K562 (cell line): Measurements from ENCODE around the gene SCIN. TPM values are rescaled to one million over a fixed set of nuclear protein-coding genes. Genes with fewer than 3 reads are reported as not detected.

Experiments used
- CEBPZ ChIP-seq: fragments of 150-350 bp; IDR thresholded peaks from 2 replicates; pipeline ENCODE4 v1.6.1; 2014; ENCODE audit warnings: low read depth, mild to moderate bottlenecking, low read length, borderline replicate concordance
- CHAMP1 ChIP-seq: fragments of 450-650 bp; IDR thresholded peaks from 2 replicates; pipeline ENCODE4 v1.6.1; 2016; ENCODE audit warnings: mild to moderate bottlenecking
- E2F4 ChIP-seq: sonication (generic); formaldehyde crosslinking; IDR thresholded peaks from 2 replicates; pipeline ENCODE4 v1.8.0; 2022; ENCODE audit warnings: mild to moderate bottlenecking, low read depth, missing genetic modification reagents
- GTF2E2 ChIP-seq: fragments of 200-800 bp; sonication (Bioruptor generic); IDR thresholded peaks from 2 replicates; pipeline ENCODE4 v1.6.1; 2016; ENCODE audit warnings: missing genetic modification characterization, missing compliant biosample characterization
- HMBOX1 ChIP-seq: sonication (generic); IDR thresholded peaks from 2 replicates; pipeline ENCODE4 v1.6.1; 2016
- NFE2L1 ChIP-seq: fragments of 450-650 bp; IDR thresholded peaks from 2 replicates; pipeline ENCODE4 v1.6.1; 2016; ENCODE audit warnings: missing genetic modification characterization, low read depth, mild to moderate bottlenecking, missing compliant biosample characterization, moderate library complexity, borderline replicate concordance
- PBX2 ChIP-seq, 2 experiments: IDR thresholded peaks in 1 of 2; conservative IDR thresholded peaks in 1 of 2; 2 replicates each; pipeline ENCODE4 v1.6.1; 2016; ENCODE audit warnings: low read depth in 2 of 2, mild to moderate bottlenecking in 1 of 2, missing compliant biosample characterization in 1 of 2, missing genetic modification characterization in 1 of 2, moderate library complexity in 1 of 2
- RBBP5 ChIP-seq: fragments of 200-600 bp; sonication (generic); IDR thresholded peaks from 2 replicates; pipeline ENCODE4 v1.6.1; 2012; ENCODE audit warnings: borderline replicate concordance, mild to moderate bottlenecking, low read length, control low read depth, inconsistent platforms; ENCODE audit not compliant: insufficient read depth, poor library complexity, severe bottlenecking
- SETDB1 ChIP-seq: IDR thresholded peaks from one replicate; pipeline ENCODE4 v1.6.1; 2012; ENCODE audit warnings: low read length, control low read depth, inconsistent platforms
- SIN3A ChIP-seq, 2 experiments: fragments of 150-350 bp in 1 of 2; IDR thresholded peaks; 2 replicates each; pipeline ENCODE4 v1.6.1; 2011 to 2016; ENCODE audit warnings: borderline replicate concordance in 2 of 2, low read depth in 2 of 2, low read length in 2 of 2, mild to moderate bottlenecking in 2 of 2, moderate library complexity in 2 of 2; ENCODE audit not compliant: control insufficient read depth in 1 of 2
- SMARCA5 ChIP-seq: fragments of 450-650 bp; IDR thresholded peaks from 2 replicates; pipeline ENCODE4 v1.6.1; 2016
- TAF1 ChIP-seq: IDR thresholded peaks from 2 replicates; pipeline ENCODE4 v1.6.1; 2011; ENCODE audit warnings: mild to moderate bottlenecking, low read length, moderate library complexity; ENCODE audit not compliant: insufficient read depth, control insufficient read depth, severe bottlenecking; ENCODE audit errors: extremely low read depth
- TAL1 ChIP-seq: fragments of 450-650 bp; IDR thresholded peaks from 2 replicates; pipeline ENCODE4 v1.6.1; 2016; ENCODE audit warnings: mild to moderate bottlenecking
- TCF3 ChIP-seq: sonication (generic); formaldehyde crosslinking; IDR thresholded peaks from 2 replicates; pipeline ENCODE4 v1.4.0; 2020; ENCODE audit warnings: mild to moderate bottlenecking, missing genetic modification reagents
- ZC3H4 ChIP-seq: sonication (generic); formaldehyde crosslinking; IDR thresholded peaks from 2 replicates; pipeline ENCODE4 v1.9.0; 2021; ENCODE audit warnings: missing genetic modification reagents, borderline replicate concordance
- ZNF780A ChIP-seq: fragments of 250-450 bp; sonication (Bioruptor Pico); IDR thresholded peaks from 2 replicates; pipeline ENCODE4 v1.5.0; 2021; ENCODE audit warnings: mild to moderate bottlenecking
- ZSCAN29 ChIP-seq: fragments of 450-650 bp; IDR thresholded peaks from 2 replicates; pipeline ENCODE4 v1.6.1; 2017
- polyA plus RNA-seq, 8 experiments: library from polyadenylated mRNA; depleted of rRNA in 4 of 8; stranded (reverse) in 5 of 8; unstranded in 3 of 8; fragments of >200 nt; fragmentation: Nextera tagmentation in 2 of 8; fragmentation: Illumina TruSeq in 1 of 8; extraction: Ambion mirVana in 2 of 8; extraction: Trizol in 1 of 8; gene quantifications; 2 replicates each; pipeline versions ENCODE4 v1.2.1 to v1.2.3, GENCODE V29; 2011 to 2014; ENCODE audit warnings: inconsistent platforms in 1 of 8, missing spikeins in 1 of 8
- total RNA-seq, 7 experiments: library from RNA; depleted of rRNA in 6 of 7; stranded (reverse); fragments of >200 nt in 6 of 7; fragmentation: Illumina TruSeq in 2 of 7; extraction: Trizol in 2 of 7; gene quantifications; 2 replicates each; pipeline versions ENCODE4 v1.2.1 to v1.2.3, GENCODE V29; 2011 to 2021; ENCODE audit warnings: low replicate concordance in 1 of 7

The SCIN gene
- total and polyA plus RNA-seq, 9 of the 15 experiments (the other 6 are each of a cell fraction or from before 2014, with no cell fraction given), result 0.67 to 18.2 (median 10.6) TPM

- TF ChIP-seq NFE2L1 (tag), result no peak
- TF ChIP-seq CEBPZ, result no peak
- TF ChIP-seq CHAMP1, result no peak
- no peak for TF ChIP-seq HMBOX1
- TF ChIP-seq E2F4 (CRISPR knock-in tag), result no peak
- TF ChIP-seq RBBP5, result no peak
- TF ChIP-seq GTF2E2 (tag), result no peak
- no peak for TF ChIP-seq SIN3A (IDR thresholded peaks at IDR 0.05; ENCODE audit: borderline replicate concordance in 2 of 2, control insufficient read depth in 1 of 2, low read depth in 2 of 2, low read length in 2 of 2)
- no peak for TF ChIP-seq TAF1
- TF ChIP-seq TAL1, result peak; percentile 72
- TF ChIP-seq ZC3H4 (CRISPR knock-in tag), result no peak
- TF ChIP-seq ZSCAN29, result no peak
- TF ChIP-seq ZNF780A, result no peak
- no peak for TF ChIP-seq PBX2 (CRISPR knock-in tag; IDR thresholded peaks at IDR 0.05; ENCODE audit: low read depth)
- no peak for TF ChIP-seq PBX2 (tag; conservative IDR thresholded peaks at IDR 0.05; ENCODE audit: low read depth)
- TF ChIP-seq TCF3, result peak; percentile 78
- TF ChIP-seq SMARCA5, result no peak
- no peak for TF ChIP-seq SETDB1
Observed at GRCh38 chr7:12590559-12590958, 20.0 kb downstream of the SCIN start (continued).
